Nephron (organoid): ENCODE measurements around the gene SLC6A6.

Experiments
- H3K27ac Mint-ChIP-seq, 3 experiments: 2 replicates each; pipeline ENCODE4 v1.8.0; 2020; ENCODE audit warnings: mixed read lengths in 3 of 3, mild to moderate bottlenecking in 2 of 3, moderate library complexity in 1 of 3
- H3K27me3 Mint-ChIP-seq: 2 replicates; pipeline ENCODE4 v1.8.0; 2021; ENCODE audit warnings: low read depth, mild to moderate bottlenecking, moderate library complexity, mixed read lengths
- H3K36me3 Mint-ChIP-seq: 2 replicates; pipeline ENCODE4 v1.8.0; 2020; ENCODE audit warnings: low read depth, mixed read lengths
- H3K4me1 Mint-ChIP-seq: 2 replicates; pipeline ENCODE4 v1.8.0; 2020; ENCODE audit warnings: mixed read lengths
- H3K4me3 Mint-ChIP-seq, 3 experiments: 2 replicates each; pipeline ENCODE4 v1.8.0; 2020; ENCODE audit warnings: mild to moderate bottlenecking in 3 of 3, mixed read lengths in 3 of 3, moderate library complexity in 2 of 3
- H3K9me3 Mint-ChIP-seq: 2 replicates; pipeline ENCODE4 v1.8.0; 2020; ENCODE audit warnings: mixed read lengths
- CTCF ChIP-seq, 3 experiments: fragments of 200-600 bp; sonication (generic); IDR thresholded peaks; one replicate each; pipeline ENCODE4 v1.5.0; 2021; ENCODE audit warnings: antibody characterized with exemption in 3 of 3; ENCODE audit not compliant: unreplicated experiment in 3 of 3

Gene SLC6A6

GRCh38 chr3:14457999-14458398 is 55.6 kb downstream of the SLC6A6 start:
- H3K27me3 Mint-ChIP-seq, result peaks cover 21% of the 10 kb centered on the region
- peaks cover 38% of the 10 kb centered on the region for H3K36me3 Mint-ChIP-seq
- H3K9me3 Mint-ChIP-seq, result no peaks in the 10 kb centered on the region
- peaks cover 59% of the 10 kb centered on the region for H3K4me1 Mint-ChIP-seq
- peak overlapping the region in 1 of 3 experiments; percentile 8 for H3K4me3 Mint-ChIP-seq
- peak overlapping the region; percentile 70 to 88 (median 86) for H3K27ac Mint-ChIP-seq
- TF ChIP-seq CTCF (IDR thresholded peaks at IDR 0.05; ENCODE audit: unreplicated experiment in 3 of 3), result no peak

GRCh38 chr3:14458434-14459275 is 56.2 kb downstream of the SLC6A6 start:
- Mint-ChIP-seq H3K36me3 (peaks cover 37% of the 10 kb centered on the region), H3K4me1 (peaks cover 53% of the 10 kb centered on the region), H3K27me3 (peaks cover 18% of the 10 kb centered on the region), H3K27ac (peak overlapping the region; percentile 70 to 88 (median 86)), H3K4me3 (no peak overlapping the region), H3K9me3 (no peaks in the 10 kb centered on the region)
- no peak for TF ChIP-seq CTCF (IDR thresholded peaks at IDR 0.05; ENCODE audit: unreplicated experiment in 3 of 3)

GRCh38 chr3:14459384-14459783 is 57.0 kb downstream of the SLC6A6 start:
- H3K4me1 Mint-ChIP-seq, result peaks cover 45% of the 10 kb centered on the region
- no peak overlapping the region for H3K4me3 Mint-ChIP-seq
- TF ChIP-seq CTCF (IDR thresholded peaks at IDR 0.05; ENCODE audit: unreplicated experiment in 3 of 3), result no peak
- H3K36me3 Mint-ChIP-seq, result peaks cover 33% of the 10 kb centered on the region
- H3K9me3 Mint-ChIP-seq, result no peaks in the 10 kb centered on the region
- H3K27ac Mint-ChIP-seq, result peak overlapping the region in 2 of 3 experiments; percentile 70 to 88
- peaks cover 11% of the 10 kb centered on the region for H3K27me3 Mint-ChIP-seq

- H3K4me1 Mint-ChIP-seq, result peaks cover 41% of the 10 kb centered on the region
- TF ChIP-seq CTCF (IDR thresholded peaks at IDR 0.05; ENCODE audit: unreplicated experiment in 3 of 3), result no peak
- H3K4me3 Mint-ChIP-seq, result no peak overlapping the region
- H3K27ac Mint-ChIP-seq, result peak overlapping the region; percentile 15 to 44 (median 22)
- peaks cover 30% of the 10 kb centered on the region for H3K36me3 Mint-ChIP-seq
- peaks cover 11% of the 10 kb centered on the region for H3K27me3 Mint-ChIP-seq
- no peaks in the 10 kb centered on the region for H3K9me3 Mint-ChIP-seq
Observed at GRCh38 chr3:14459787-14460186, 57.4 kb downstream of the SLC6A6 start.

GRCh38 chr3:14460342-14461005 is 58.1 kb downstream of the SLC6A6 start:
- Mint-ChIP-seq H3K36me3 (peaks cover 27% of the 10 kb centered on the region), H3K27ac (peak overlapping the region; percentile 15 to 44 (median 22)), H3K4me1 (peaks cover 34% of the 10 kb centered on the region), H3K4me3 (no peak overlapping the region), H3K27me3 (peaks cover 4% of the 10 kb centered on the region), H3K9me3 (no peaks in the 10 kb centered on the region)
- TF ChIP-seq CTCF (IDR thresholded peaks at IDR 0.05; ENCODE audit: unreplicated experiment in 3 of 3), result no peak
